Ramos (cell line): ENCODE results near the gene GFOD1.

Source experiments
- in situ Hi-C: fragments of 300-500 bp; cut with MboI; formaldehyde crosslinking; loops from one replicate; pipeline ENCODE4 v1.14.3; 2022; ENCODE audit warnings: low sequenced_read_pairs; ENCODE audit not compliant: unreplicated experiment

GFOD1 gene

GRCh38 chr6:13487122-13488014 lies at the start of gene GFOD1:
Gene GFOD1, minus strand, starts transcription at chr6:13487600. Its CDS starts 710 bp downstream, at chr6:13486890.
- in situ Hi-C loops, result no loop called here

- in situ Hi-C loops, result no loop called here
These were observed 49.6 kb upstream of the GFOD1 start for GRCh38 chr6:13536796-13537526.

GRCh38 chr6:13535306-13535705 lies 47.9 kb upstream of the GFOD1 start:
- in situ Hi-C loops, result no loop called here

GRCh38 chr6:13534536-13534935 lies 47.1 kb upstream of the GFOD1 start:
- in situ Hi-C loops, result loop anchor here (5.0 kb wide), 1 partner anchor 197 kb away; no protein-coding TSS in a partner anchor

- in situ Hi-C loops, result loop anchor here (5.0 kb wide), 1 partner anchor 195 kb away; no protein-coding TSS in a partner anchor
These were observed 44.6 kb upstream of the GFOD1 start for GRCh38 chr6:13531956-13532355.

GRCh38 chr6:13528777-13529343 lies 41.5 kb upstream of the GFOD1 start:
- in situ Hi-C loops, result no loop called here

- in situ Hi-C loops, result no loop called here
These were observed 40.8 kb upstream of the GFOD1 start for GRCh38 chr6:13528232-13528631.

GRCh38 chr6:13527671-13528056 lies 40.3 kb upstream of the GFOD1 start:
- in situ Hi-C loops, result no loop called here

- in situ Hi-C loops, result no loop called here
These were observed 39.6 kb upstream of the GFOD1 start for GRCh38 chr6:13526727-13527670.

- in situ Hi-C loops, result no loop called here
These were observed 38.9 kb upstream of the GFOD1 start for GRCh38 chr6:13526357-13526726.

- in situ Hi-C loops, result no loop called here
These were observed 37.6 kb upstream of the GFOD1 start for GRCh38 chr6:13524801-13525508.

GRCh38 chr6:13523826-13524622 lies 36.6 kb upstream of the GFOD1 start:
- in situ Hi-C loops, result no loop called here

- in situ Hi-C loops, result no loop called here
These were observed 35.3 kb upstream of the GFOD1 start for GRCh38 chr6:13522656-13523055.

- in situ Hi-C loops, result no loop called here
These were observed 32.4 kb upstream of the GFOD1 start for GRCh38 chr6:13519839-13520238.

GRCh38 chr6:13517116-13517515 lies 29.7 kb upstream of the GFOD1 start:
- in situ Hi-C loops, result no loop called here

- in situ Hi-C loops, result no loop called here
These were observed 28.5 kb upstream of the GFOD1 start for GRCh38 chr6:13515912-13516311.

GRCh38 chr6:13513626-13514502 lies 26.5 kb upstream of the GFOD1 start:
- in situ Hi-C loops, result no loop called here

GRCh38 chr6:13512900-13513299 lies 25.5 kb upstream of the GFOD1 start:
- in situ Hi-C loops, result no loop called here
